GM12878 (cell line): ENCODE results near the gene TADA3. TPM values are rescaled to one million over a fixed set of nuclear protein-coding genes. Genes with fewer than 3 reads are reported as not detected.

Source experiments
- ATAC-seq: fragments of 200-7000 bp; cut with Tn5 transposase; 3 replicates; pipeline ENCODE4 v1.9.1; 2020; ENCODE audit warnings: mild to moderate bottlenecking, moderate library complexity
- BruUV-seq: library from RNA; stranded (reverse); fragments of 400-500 nt; replicated peaks from 2 replicates; lab custom pipeline; 2021; lab: Mats Ljungman, UMichigan
- CTCF ChIA-PET: fragments of 300-600 bp; sonication (Branson Sonifier 250); formaldehyde crosslinking; extraction: SDS; loops from one replicate; lab custom pipeline; 2021; ENCODE audit warnings: inconsistent platforms; lab: Yijun Ruan, JAX
- POLR2A ChIA-PET: fragments of 350-600 bp; formaldehyde crosslinking; extraction: SDS; loops from one replicate; lab custom pipeline; 2021; ENCODE audit warnings: inconsistent platforms; lab: Charles Lee
- RAD21 ChIA-PET: fragments of 300-600 bp; sonication (Branson Sonifier 250); formaldehyde crosslinking; loops from one replicate; lab custom pipeline; 2023; ENCODE audit warnings: antibody characterized with exemption; ENCODE audit not compliant: unreplicated experiment; lab: Charles Lee
- SMC1A ChIA-PET: fragments of 300-600 bp; sonication (Branson Sonifier 250); formaldehyde crosslinking; loops from one replicate; lab custom pipeline; 2023; ENCODE audit not compliant: unreplicated experiment, uncharacterized antibody; lab: Charles Lee
- DNase-seq: peaks from one replicate; pipeline ENCODE4 v3.0.0-alpha.2; 2011; ENCODE audit warnings: low read depth, low spot score
- FAIRE-seq: peaks from 3 replicates; lab custom pipeline; 2011; peaks lifted over from hg19 to GRCh38; lab: Jason Lieb, UNC
- H2AFZ ChIP-seq: 2 replicates; pipeline ENCODE4 v1.6.0; 2011; ENCODE audit warnings: low read depth, low read length, control low read depth; ENCODE audit not compliant: control insufficient read depth
- H3K27ac ChIP-seq: 2 replicates; pipeline ENCODE4 v1.5.1; 2011; ENCODE audit warnings: control low read depth; ENCODE audit not compliant: control insufficient read depth, insufficient read depth
- H3K27me3 ChIP-seq, 2 experiments: replicated peaks in 1 of 2; 2 replicates each; pipeline versions ENCODE4 v1.6.0 to v1.6.1; 2011; ENCODE audit warnings: low read length in 1 of 2; ENCODE audit not compliant: control insufficient read depth in 2 of 2, insufficient read depth in 2 of 2
- H3K36me3 ChIP-seq, 2 experiments: 2 replicates each; pipeline ENCODE4 v1.5.1; 2011; ENCODE audit warnings: low read length in 1 of 2; ENCODE audit not compliant: control insufficient read depth in 2 of 2, insufficient read depth in 2 of 2
- H3K4me1 ChIP-seq: 2 replicates; pipeline ENCODE4 v1.6.1; 2011; ENCODE audit warnings: mild to moderate bottlenecking, low read length, moderate library complexity, mixed read lengths; ENCODE audit not compliant: control insufficient read depth, insufficient read depth
- H3K4me2 ChIP-seq: 2 replicates; pipeline ENCODE4 v1.6.0; 2011; ENCODE audit warnings: control low read depth; ENCODE audit not compliant: control insufficient read depth, insufficient read depth
- H3K4me3 ChIP-seq: fragments of 200-600 bp; sonication (generic); 2 replicates; pipeline ENCODE4 v1.5.1; 2016
- H3K79me2 ChIP-seq: 2 replicates; pipeline ENCODE4 v1.6.0; 2011; ENCODE audit warnings: low read length; ENCODE audit not compliant: control insufficient read depth, insufficient read depth
- H3K9ac ChIP-seq: 2 replicates; pipeline ENCODE4 v1.8.0; 2011; ENCODE audit warnings: low read length, control low read depth, mixed read lengths; ENCODE audit not compliant: control insufficient read depth, insufficient read depth
- H3K9me3 ChIP-seq: replicated peaks from 3 replicates; pipeline ENCODE4 v1.5.1; 2011; ENCODE audit warnings: mild to moderate bottlenecking, low read length; ENCODE audit not compliant: control insufficient read depth, insufficient read depth
- H4K20me1 ChIP-seq: 2 replicates; pipeline ENCODE4 v1.6.0; 2011; ENCODE audit not compliant: control insufficient read depth, insufficient read depth
- BRCA1 ChIP-seq: IDR thresholded peaks from 2 replicates; pipeline ENCODE4 v1.6.1; 2011; ENCODE audit warnings: low read depth, low read length, improper control_type of control experiment
- CBX5 ChIP-seq: sonication (generic); IDR thresholded peaks from 2 replicates; pipeline ENCODE4 v1.6.1; 2016; ENCODE audit warnings: low read depth, moderate library complexity, mild to moderate bottlenecking, inconsistent platforms
- ETV6 ChIP-seq, 2 experiments: fragments of 450-650 bp in 1 of 2; IDR thresholded peaks in 1 of 2; conservative IDR thresholded peaks in 1 of 2; 2 replicates each; pipeline ENCODE4 v1.6.1; 2014; ENCODE audit warnings: antibody characterized with exemption in 1 of 2, borderline replicate concordance in 1 of 2, low read depth in 1 of 2, mild to moderate bottlenecking in 1 of 2, moderate library complexity in 1 of 2
- IKZF2 ChIP-seq, 2 experiments: fragments of 450-650 bp; IDR thresholded peaks; 2 replicates each; pipeline ENCODE4 v1.6.1; 2017; ENCODE audit warnings: mild to moderate bottlenecking in 2 of 2, moderate library complexity in 2 of 2
- IRF4 ChIP-seq: IDR thresholded peaks from 2 replicates; pipeline ENCODE4 v1.6.1; 2011; ENCODE audit warnings: low read depth, low read length
- MEF2B ChIP-seq: fragments of 450-650 bp; IDR thresholded peaks from 2 replicates; pipeline ENCODE4 v1.6.1; 2018; ENCODE audit warnings: mild to moderate bottlenecking, moderate library complexity; ENCODE audit not compliant: partially characterized antibody, poor library complexity, severe bottlenecking
- MXI1 ChIP-seq: fragments of 150-350 bp; IDR thresholded peaks from 2 replicates; pipeline ENCODE4 v1.6.1; 2011; ENCODE audit warnings: low read depth, mild to moderate bottlenecking, inconsistent platforms, low read length, improper control_type of control experiment
- POLR2A ChIP-seq: IDR thresholded peaks from 2 replicates; pipeline ENCODE4 v1.6.1; 2011; ENCODE audit warnings: low read depth, mild to moderate bottlenecking, low read length
- POU2F2 ChIP-seq: IDR thresholded peaks from 3 replicates; pipeline ENCODE4 v1.6.1; 2011; ENCODE audit warnings: low read depth, mild to moderate bottlenecking, low read length, borderline replicate concordance
- SIN3A ChIP-seq: IDR thresholded peaks from 2 replicates; pipeline ENCODE4 v1.6.1; 2012; ENCODE audit warnings: low read depth, low read length, improper control_type of control experiment
- SMAD1 ChIP-seq: fragments of 450-650 bp; IDR thresholded peaks from 2 replicates; pipeline ENCODE4 v1.6.1; 2018; ENCODE audit warnings: mild to moderate bottlenecking, low read depth; ENCODE audit not compliant: partially characterized antibody
- SREBF1 ChIP-seq: IDR thresholded peaks from 2 replicates; pipeline ENCODE4 v1.6.1; 2012; ENCODE audit warnings: mild to moderate bottlenecking, low read length
- ZBTB33 ChIP-seq: fragments of 450-650 bp; IDR thresholded peaks from 2 replicates; pipeline ENCODE4 v1.6.1; 2017; ENCODE audit warnings: mild to moderate bottlenecking
- ZBTB40 ChIP-seq: fragments of 450-650 bp; IDR thresholded peaks from 2 replicates; pipeline ENCODE4 v1.6.1; 2016; ENCODE audit warnings: mild to moderate bottlenecking, moderate library complexity, borderline replicate concordance
- WGBS: methylation state at CpG from one replicate; pipeline ENCODE4 v1.1.6; 2016; ENCODE audit warnings: low lambda C conversion rate; ENCODE audit not compliant: insufficient replicate concordance, insufficient coverage; ENCODE audit errors: missing lambda C conversion rate; 5-methylcytosine and 5-hydroxymethylcytosine counted together
- in situ Hi-C: fragments of 300-500 bp; cut with MboI; formaldehyde crosslinking; loops from 9 replicates; pipeline ENCODE4 v1.14.3; 2018; ENCODE audit warnings: mixed read lengths
- intact Hi-C: fragments of 100-400 bp; cut with micrococcal nuclease; formaldehyde crosslinking; loops from one replicate; pipeline ENCODE4 v1.14.2; 2022; ENCODE audit not compliant: unreplicated experiment
- polyA plus RNA-seq, 11 experiments: library from polyadenylated mRNA; depleted of rRNA in 4 of 11; unstranded in 6 of 11; stranded (reverse) in 5 of 11; fragments of >200 nt; fragmentation: Nextera tagmentation in 4 of 11; fragmentation: Illumina TruSeq in 1 of 11; extraction: Ambion mirVana in 4 of 11; extraction: Trizol in 1 of 11; gene quantifications; 1 replicate in 1 of 11; 2 replicates in 10 of 11; pipeline versions ENCODE4 v1.2.1 to v1.2.3, GENCODE V29; 2011 to 2016; ENCODE audit warnings: inconsistent platforms in 2 of 11, missing spikeins in 2 of 11, low read depth in 1 of 11
- total RNA-seq, 4 experiments: library from RNA; depleted of rRNA in 3 of 4; stranded (reverse); fragments of >200 nt in 3 of 4; fragmentation: Illumina TruSeq in 1 of 4; extraction: Trizol in 1 of 4; gene quantifications; 2 replicates each; pipeline versions ENCODE4 v1.2.1 to v1.2.3, GENCODE V29; 2013 to 2021

TADA3 gene
- total and polyA plus RNA-seq, 10 of the 15 experiments (the other 5 are each of a cell fraction or from before 2014, with no cell fraction given), result 2.6 to 71.2 (median 51.0) TPM

GRCh38 chr3:9793161-9793781 lies 998 bp upstream of the TADA3 start:
- no peak for FAIRE-seq
- Histone ChIP-seq H3K9me3 (no peaks in the 10 kb centered on the region), H3K4me1 (peaks cover 14% of the 10 kb centered on the region), H3K9ac (peak overlapping the region; percentile 97), H3K4me2 (peak overlapping the region; percentile 36), H4K20me1 (peaks cover 6% of the 10 kb centered on the region; the same call in 1 of the 2 replicates), H3K79me2 (peaks cover 68% of the 10 kb centered on the region), H3K36me3 (peaks cover 11 to 26% of the 10 kb centered on the region in 2 experiments), H3K4me3 (peak overlapping the region; percentile 89), H3K27me3 (no peaks in the 10 kb centered on the region), H2AFZ (no peak overlapping the region), H3K27ac (peak overlapping the region; percentile 99)
- intact Hi-C loops (loop anchor here (5.0 kb wide), 3 partner anchors 61 to 141 kb away; partner anchors contain the start of genes BRPF1 and CRELD1), in situ Hi-C loops (no loop called here)
- RAD21 ChIA-PET, result interaction anchor here (0.6 to 1.4 kb wide), 11 partner anchors 11 to 233 kb away, joined by 3 to 10 read pairs (median 5); partner anchors contain the start of genes BRPF1, CRELD1, FANCD2 and OGG1
- SMC1A ChIA-PET, result interaction anchor here (0.6 to 1.8 kb wide), 7 partner anchors 22 to 1850 kb away, joined by 3 to 11 read pairs (median 3); partner anchors contain the start of genes JAGN1, OGG1 and VGLL4
- POLR2A ChIA-PET, result interaction anchor here (0.8 to 2.0 kb wide), 12 partner anchors 10 to 431 kb away, joined by 3 to 20 read pairs (median 8); partner anchors contain the start of genes BRPF1, MTMR14, OGG1 and SETD5
- no peak for DNase-seq
- TSS peak; percentile 67 for BruUV-seq
- 1% methylated on average over 22 of the region's 23 CpGs for WGBS
- peak; percentile 49 for ATAC-seq
- CTCF ChIA-PET, result interaction anchor here (0.6 to 1.6 kb wide), 10 partner anchors 11 to 399 kb away, joined by 3 to 6 read pairs (median 4); partner anchors contain the start of genes MTMR14 and OGG1
- TF ChIP-seq CBX5, result no peak
- peak; percentile 52 for TF ChIP-seq POLR2A
- no peak for TF ChIP-seq ETV6 (conservative IDR thresholded peaks at IDR 0.05 in 1 of 2, IDR thresholded peaks at IDR 0.05 in 1 of 2; ENCODE audit: borderline replicate concordance in 1 of 2, low read depth in 1 of 2)
- no peak for TF ChIP-seq MXI1
- TF ChIP-seq BRCA1, result no peak
- TF ChIP-seq IKZF2 (IDR thresholded peaks at IDR 0.05), result 0 out of 4 replicates have a peak, but pooled peaks of 1 of the 2 experiments have one; percentile 22
- no peak for TF ChIP-seq ZBTB33
- no peak; the same call in 2 of the 3 replicates for TF ChIP-seq POU2F2
- peak; percentile 7; the same call in 1 of the 2 replicates for TF ChIP-seq ZBTB40
- peak; percentile 51 for TF ChIP-seq MEF2B
- peak; percentile 32; the same call in 1 of the 2 replicates for TF ChIP-seq SIN3A
- peak; percentile 30 for TF ChIP-seq SMAD1
- TF ChIP-seq IRF4, result 0 out of 2 replicates have a peak, but pooled peaks have one; percentile 6
- no peak for TF ChIP-seq SREBF1
